ENCODE data around the gene IL1RL1.
"Not testable (repeated sequence)": the region's sequence is repeated elsewhere in the genome, so short reads cannot be mapped to it uniquely, and the experiment has no call there.

IL1RL1 gene

DNA sequence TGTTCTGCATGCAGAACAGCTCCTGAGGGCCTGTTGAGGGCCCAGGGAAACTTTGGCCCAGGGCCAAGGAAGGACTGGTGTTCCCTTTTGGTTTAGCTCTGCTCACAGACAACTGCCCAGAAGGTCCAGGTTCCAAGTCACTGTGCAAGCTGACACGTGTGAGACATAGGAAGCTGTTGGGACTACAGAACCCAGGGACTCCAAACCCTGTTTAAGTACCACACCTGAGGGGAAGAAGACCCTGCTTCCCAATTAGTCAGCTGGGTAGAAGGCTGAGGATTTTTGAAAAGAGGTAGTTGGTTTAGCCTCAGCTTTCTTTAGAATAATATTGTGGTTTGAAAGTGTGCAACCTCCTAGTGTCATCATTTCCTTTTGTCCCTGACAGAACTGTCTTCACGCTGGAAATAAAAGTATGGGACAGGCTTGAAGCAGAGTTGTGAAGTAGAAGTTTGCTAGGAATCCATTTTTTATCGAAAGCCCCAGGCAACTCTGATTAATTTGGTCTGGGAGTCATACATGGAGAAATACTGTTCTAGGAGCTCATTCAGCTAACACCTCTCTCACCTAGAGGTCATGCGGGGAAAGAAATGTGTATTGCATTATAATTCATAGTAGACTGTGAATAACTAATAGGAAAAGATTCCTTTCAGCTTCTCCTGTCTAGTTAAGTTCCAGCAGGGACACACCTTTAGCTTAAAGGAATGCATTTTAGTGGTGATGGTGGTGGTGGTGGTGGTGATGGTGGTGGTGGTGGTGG is 19.9 kb upstream of the IL1RL1 start:
- FAIRE-seq: no peak
- DNase-seq (ENCODE audit: insufficient read length, low spot score): no peak

DNA sequence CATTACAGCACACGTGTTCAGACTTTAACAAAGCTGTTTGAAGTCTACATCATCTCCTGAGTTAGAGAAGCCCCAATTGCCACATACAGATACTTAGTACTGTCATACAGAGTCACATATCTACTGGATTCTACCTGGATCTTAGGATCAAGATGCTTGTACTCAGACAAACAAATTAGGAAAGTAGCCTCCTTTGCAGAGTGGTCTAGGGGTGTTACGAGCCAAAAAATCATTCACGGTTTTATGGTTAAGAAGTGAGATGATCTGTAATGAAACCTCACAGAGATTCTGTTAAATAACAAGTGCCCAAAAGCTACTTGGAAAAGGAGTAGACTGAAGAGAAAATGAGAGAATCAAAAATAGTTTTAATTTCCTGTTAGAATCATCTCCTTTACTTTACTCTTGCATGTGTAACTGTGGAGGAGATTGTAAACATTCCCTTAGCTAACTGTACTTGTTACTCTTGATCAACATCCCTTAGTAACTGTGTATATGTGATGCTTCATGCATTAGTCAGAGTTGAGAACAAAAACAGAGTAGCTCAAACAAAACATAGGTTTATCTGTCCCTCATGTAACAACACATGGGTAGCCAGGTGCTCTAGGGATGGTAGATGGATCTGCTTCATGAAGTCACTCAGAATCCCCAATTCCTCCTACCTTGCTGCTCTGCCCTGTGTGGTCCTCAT is 16.4 kb upstream of the IL1RL1 start:
- no peak for FAIRE-seq
- no peak for DNase-seq (ENCODE audit: insufficient read length, low spot score)

DNA sequence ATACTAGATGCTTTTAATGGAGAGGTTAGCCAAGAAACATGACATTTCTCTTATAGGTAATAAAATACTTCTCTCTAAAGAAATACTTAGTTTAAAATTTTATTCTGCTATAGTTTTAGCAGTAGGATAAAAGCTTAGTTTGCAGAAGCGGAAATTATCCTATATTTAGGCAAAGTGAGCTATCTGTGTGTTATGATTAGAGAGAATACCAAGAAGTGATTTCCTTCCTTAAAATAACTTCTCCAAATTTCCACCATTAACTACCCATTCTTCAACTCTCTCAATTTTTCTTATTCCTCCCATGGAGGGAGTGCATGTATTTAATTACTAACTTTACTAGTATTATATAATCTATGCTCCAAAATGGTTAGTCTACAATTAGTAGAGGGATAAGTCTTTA is 15.8 kb upstream of the IL1RL1 start:
- no peak for FAIRE-seq
- no peak for DNase-seq (ENCODE audit: insufficient read length, low spot score)

DNA sequence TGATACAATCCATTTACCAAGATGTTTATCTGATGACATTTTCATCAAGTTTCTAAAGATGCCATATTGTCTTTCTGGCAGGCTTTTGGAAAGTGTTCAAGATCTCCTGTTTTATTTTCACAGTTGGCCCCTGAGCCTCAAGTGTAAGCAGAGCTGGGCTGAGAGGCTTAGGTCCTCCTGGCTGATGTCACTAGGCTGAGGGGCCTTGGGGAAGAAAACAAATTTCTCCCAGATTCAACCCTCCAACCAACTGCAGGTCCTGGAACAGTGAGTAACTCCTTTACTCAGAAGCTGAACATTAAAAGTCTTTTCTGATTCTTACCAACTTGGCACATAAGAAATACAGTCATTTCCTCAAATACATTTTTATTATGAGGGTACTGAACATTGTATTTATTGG is 14.9 kb upstream of the IL1RL1 start:
- DNase-seq (ENCODE audit: insufficient read length, low spot score) (no peak), FAIRE-seq (no peak)

DNA sequence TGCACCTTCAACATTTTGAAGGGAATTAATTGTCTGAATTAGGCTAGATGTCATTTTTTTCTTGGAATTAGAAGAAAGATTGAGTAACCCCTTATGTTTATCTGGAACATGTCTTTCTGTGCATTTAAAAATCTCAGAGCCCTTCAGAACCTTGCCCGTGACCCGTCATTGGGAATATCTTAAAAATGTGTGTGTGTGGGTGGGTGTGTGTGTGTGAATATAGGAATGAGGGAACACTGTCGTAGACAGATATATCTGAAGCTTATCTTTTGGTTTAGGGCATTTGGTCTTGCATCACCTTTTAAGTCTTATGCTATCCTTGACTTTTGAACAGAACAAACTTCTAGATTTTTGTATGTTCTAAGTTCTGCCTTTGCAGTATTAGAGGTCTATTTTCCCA is 13.5 kb upstream of the IL1RL1 start:
- FAIRE-seq: no peak
- DNase-seq (ENCODE audit: insufficient read length, low spot score): no peak

DNA sequence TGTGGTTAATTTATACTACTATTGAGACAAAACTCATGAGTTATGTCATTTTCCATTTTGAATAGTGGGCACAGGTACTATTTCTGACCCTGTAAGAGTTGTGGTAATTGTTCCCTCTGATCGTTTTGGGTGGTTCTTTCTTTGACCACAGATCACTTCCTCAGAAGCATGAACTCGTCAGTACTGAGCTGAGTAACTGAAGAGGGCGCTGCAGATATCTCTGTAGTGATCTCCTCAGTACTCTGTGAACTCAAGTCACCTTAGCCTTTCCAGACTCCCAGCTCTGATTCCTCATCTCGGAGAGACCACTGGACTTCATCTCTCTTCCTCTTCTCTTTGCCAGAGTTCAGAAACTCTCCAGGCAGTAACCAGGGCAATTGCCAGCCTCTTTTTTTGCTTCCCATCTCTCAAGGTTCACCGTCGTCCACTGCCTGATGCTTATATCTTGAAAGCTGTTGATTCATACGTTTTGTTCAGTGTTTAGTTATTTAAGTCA is 9.4 kb upstream of the IL1RL1 start:
- FAIRE-seq: no peak
- DNase-seq (ENCODE audit: insufficient read length, low spot score): no peak

DNA sequence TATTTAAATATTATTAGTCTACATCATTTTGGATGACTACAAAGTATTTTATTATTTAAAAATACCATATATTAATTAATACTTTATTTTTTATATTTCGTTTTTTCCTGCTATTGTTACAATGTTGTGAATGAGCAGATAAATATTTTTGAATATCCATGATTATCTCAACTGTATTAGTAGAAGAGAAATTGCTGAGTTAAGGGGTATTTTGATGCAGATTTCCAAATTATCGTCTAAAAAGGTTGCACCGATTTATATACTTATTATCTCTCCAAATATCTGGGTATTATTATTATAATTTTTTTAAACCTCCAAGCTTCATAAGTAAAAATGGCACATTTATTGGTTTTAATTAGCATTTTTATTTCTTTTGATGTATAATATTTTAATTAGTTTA is 8.9 kb upstream of the IL1RL1 start:
- DNase-seq (ENCODE audit: insufficient read length, low spot score) (no peak), FAIRE-seq (no peak)

DNA sequence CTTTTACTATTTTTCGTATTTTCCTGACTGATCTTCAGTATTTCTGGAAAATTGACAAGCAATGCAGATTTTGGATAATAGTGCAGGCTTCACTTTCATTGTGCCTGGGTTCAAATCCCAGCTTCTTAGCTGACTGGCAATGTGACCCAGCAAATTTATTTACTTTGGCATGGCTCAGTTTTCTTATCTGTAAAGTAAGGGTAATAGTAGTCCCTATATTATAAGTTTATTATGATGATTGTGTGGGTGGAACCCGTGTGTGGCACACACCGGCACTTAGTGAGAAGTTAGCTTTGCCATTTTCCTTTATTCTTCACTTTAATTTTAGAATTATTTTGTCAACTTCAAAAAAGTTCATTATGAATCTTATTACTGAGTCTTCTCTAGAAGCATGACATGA is 7.8 kb upstream of the IL1RL1 start:
- FAIRE-seq: no peak
- DNase-seq (ENCODE audit: insufficient read length, low spot score): no peak

DNA sequence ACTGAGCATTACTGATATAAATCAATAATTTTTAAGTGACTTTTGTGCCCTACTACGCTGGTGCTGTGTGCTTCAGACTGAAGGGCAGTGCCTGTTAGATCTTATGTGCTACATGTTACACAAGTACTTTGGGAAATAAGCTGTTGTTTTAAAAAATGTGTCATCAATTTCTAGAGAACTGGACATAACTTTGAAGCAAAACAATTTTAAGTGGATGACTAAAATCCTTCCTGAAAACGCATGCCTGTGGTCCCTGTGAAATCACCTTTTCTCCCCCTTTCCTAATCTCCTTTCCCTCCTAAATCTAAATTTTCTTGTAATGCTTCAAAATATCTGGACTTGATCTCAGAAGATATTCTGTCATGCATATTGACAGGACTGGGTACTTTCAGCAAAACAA is 7.1 kb upstream of the IL1RL1 start:
- FAIRE-seq: no peak
- no peak for DNase-seq (ENCODE audit: insufficient read length, low spot score)

DNA sequence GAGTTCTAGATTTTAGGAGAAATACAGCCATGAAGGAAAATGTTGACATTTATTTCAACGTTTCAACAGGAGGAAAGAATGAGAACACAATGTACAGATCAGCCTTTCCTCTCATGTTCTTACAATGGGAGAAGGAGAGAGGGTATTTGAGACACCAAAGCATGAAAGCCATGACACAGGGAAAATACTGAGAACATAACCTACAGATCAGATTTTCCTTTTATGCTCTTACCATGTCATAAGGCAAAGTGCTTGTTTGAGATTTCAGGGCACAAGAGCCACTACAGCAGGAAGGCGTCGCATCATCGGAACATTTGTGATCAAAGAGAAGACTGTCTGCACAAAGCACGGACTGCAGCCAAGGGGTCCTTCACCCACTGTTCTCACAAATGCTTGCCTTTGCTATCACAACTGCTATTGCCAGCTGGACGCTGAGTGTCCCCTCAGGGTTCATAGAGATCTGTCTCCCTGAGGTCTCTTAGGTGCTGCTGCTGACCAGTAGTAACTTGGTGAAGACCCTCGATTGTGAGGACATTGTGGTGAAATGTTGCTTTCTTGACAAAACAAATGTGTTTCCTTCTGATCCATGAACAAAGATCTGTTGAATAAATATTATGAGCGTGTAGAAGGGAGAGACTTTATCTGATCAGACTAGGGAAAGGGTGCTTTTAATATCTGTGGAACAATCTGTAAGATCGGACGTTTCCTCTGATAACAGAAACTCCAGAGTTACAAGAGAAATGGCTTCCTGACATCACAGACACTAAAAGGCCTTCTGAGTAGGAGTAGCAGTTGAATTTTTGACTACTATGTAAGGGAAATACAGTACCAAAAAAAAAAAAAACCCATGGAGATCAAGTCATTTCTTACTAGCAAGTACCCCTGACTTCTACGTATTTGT is 6.4 kb upstream of the IL1RL1 start:
- no peak for FAIRE-seq
- DNase-seq (ENCODE audit: insufficient read length, low spot score): no peak

DNA sequence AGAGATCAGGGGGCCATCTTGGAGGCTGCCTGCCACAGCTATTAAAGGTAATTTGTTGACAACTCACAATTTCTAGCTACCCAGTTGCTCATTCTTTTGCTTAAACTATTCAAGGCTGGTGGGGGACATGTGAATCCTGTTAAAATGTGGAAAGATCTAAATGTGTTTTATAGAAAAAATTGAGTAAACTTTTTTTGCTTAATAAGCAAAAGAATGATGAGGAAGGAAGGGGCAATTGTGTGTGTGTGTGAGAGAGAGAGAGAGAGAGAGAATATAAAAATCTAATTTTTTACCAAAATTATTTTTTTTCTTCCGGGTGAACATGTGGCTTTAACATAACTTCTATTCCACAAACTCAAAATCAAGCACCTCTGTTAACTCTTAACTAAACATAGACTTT is 5.2 kb upstream of the IL1RL1 start:
- no peak for DNase-seq (ENCODE audit: insufficient read length, low spot score)
- no peak for FAIRE-seq

DNA sequence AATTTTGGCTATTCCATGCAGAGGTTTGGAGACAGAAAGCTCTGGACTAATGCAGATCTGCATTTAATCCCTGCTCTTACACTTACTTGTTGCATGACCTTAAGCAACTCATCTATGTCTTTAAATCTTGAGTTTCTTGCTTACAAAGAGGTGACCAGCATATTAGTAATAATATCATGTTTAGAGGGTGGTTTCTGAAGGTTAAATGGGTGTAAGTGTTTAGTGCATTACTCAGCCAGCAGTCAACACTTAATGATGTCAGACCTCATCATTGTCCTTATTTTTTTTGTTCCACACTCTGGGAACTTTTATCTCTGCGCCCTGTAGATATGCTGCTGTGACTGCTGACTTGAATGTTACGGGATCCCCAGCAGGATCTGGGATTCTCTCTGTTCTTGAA is 1.7 kb downstream of the IL1RL1 start:
- no peak for FAIRE-seq
- no peak for DNase-seq (ENCODE audit: insufficient read length, low spot score)

DNA sequence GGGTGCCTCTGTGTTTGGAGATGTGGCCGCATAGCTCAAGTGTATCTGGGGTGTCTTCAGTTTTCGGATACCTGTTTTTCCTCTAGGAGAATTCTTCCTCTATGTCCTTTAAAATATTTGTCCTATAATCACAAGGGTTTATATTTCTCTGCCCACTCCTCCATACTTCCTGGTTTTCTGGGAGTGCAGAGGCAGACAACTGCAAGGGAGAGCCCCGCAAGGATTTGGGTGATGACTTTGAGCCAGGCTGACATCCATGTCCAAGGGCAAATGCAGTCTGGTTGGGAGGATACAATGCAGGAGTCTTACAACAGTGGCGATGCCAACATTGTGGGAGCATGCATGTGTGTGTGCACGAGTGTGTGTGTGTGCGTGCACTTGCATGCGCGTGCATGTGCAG is 2.1 kb downstream of the IL1RL1 start:
- DNase-seq (ENCODE audit: insufficient read length, low spot score) (no peak), FAIRE-seq (no peak)

DNA sequence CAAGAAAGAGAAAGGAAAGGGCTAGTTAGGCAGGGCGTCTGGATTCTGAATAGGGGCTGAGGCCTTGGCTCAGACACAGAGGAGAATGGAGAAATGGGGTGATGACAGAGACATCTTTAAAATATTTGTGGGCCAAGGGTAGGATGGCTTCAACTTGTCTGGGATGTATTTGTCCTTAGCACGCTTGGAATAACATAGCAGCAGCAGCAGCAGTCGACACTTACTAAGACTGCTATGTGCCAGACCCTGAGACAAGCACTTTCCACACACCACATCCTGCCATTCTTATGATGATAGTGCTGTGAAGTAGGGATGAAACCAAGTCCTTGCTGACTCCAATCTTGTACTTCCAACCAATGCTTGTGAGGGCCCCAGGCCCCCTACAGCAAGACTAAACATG is 2.6 kb downstream of the IL1RL1 start:
- FAIRE-seq: no peak
- DNase-seq (ENCODE audit: insufficient read length, low spot score): no peak

DNA sequence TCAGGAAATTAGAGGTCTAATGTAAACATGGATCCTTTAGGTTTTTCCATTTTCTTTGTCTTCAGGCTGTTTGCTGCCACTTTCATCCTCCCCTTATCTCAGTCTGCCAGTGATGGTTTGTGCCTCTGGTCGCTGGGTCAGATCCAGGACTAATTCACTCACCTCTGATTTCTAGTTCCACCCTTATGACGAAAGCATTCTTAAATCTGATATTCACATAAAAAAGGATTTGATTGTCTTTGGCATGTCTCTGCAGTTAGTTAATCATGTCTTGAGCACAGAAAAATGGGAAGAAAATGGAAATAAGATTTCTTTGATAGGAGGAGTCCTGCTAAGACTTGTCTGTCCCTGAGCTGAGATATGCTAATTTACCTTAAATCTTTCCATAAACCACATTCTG is 4.6 kb downstream of the IL1RL1 start:
- DNase-seq (ENCODE audit: insufficient read length, low spot score): no peak
- no peak for FAIRE-seq

DNA sequence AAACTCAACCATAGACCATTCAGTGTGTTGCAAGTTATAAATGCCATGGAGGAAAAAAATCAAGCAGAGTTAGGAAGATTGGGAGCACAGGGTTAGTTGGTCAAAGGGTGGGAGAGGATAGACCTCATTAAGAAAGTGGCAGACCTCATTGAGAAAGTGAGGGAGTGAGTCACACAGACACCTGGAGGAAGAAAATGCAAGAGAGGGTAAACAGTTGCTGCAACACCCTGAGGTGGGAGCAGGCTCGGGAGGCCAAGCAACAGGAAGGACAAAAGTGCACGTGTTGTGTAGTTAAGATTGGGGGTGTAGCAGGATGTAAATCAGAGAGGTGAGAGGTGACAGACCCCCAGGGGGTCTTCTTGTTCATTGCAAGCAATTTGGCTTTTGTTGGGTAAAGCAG is 6.4 kb downstream of the IL1RL1 start:
- no peak for FAIRE-seq
- DNase-seq (ENCODE audit: insufficient read length, low spot score): no peak

DNA sequence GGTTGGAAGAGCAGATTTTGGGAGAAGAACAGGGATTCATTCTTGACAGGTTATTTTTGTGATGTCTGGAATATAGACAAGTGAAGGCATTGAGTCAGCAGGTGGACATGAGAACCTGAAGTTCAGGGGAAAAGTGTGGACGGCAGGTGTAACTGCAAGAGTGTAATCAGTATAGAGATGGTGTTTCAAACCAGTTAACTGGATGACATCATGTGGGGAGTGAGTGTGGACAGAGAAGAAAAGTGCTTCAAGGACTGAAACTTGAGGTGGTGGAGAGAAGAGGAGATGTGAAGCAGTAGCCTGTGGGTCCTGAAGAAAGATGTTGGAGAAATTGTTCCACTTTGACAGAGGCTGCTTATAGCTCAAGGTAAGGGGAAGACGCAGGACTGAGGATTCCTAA is 7.1 kb downstream of the IL1RL1 start:
- no peak for FAIRE-seq
- no peak for DNase-seq (ENCODE audit: insufficient read length, low spot score)

DNA sequence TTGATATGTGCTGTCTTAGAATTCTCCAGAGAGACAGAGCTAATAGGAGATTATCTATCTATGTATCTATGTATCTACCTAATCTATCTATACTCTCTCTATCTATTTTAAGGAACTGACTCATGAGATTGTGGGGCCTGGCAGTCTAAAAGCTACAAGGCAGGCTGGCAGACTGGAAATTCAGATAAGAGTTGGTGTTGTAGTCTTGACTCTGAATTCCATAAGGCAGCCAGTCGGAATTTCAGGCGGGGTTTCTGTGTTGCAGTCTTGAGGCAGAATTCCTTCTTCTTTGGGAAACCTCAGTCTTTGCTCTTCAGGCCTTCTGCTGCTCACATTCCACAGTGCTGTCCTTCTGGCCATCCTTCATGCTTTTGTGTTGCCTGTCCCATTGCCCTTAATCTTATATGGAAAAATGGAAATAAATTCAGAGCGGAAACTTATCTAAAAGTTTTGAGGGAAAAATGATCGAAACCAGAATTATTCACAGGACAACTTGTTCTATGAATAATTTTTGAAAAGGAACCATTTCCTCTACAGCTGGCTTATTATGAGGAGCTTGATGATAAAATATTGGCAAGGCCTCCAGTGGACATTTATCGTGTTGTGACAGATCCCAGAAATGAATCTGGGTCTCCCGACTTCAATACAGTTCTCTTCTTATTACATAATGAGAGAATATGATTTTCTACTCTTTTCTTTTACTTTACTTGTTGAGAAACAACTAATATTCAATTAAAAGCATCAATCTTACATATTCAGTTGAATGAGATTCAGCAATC is 10.8 kb downstream of the IL1RL1 start:
- no peak for FAIRE-seq

DNA sequence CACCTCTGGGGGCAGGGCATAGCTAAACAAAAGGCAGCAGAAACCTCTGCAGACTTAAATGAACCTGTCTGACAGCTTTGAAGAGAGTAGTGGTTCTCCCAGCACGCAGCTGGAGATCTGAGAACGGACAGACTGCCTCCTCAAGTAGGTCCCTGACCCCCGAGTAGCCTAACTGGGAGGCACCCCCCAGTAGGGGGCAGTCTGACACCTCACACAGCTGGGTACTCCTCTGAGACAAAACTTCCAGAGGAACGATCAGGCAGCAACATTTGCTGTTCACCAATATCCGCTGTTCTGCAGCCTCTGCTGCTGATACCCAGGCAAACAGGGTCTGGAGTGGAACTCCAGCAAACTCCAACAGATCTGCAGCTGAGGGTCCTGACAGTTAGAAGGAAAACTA is 13.6 kb downstream of the IL1RL1 start:
- DNase-seq (ENCODE audit: insufficient read length, low spot score); FAIRE-seq: not testable (repeated sequence)

More for the DNA sequence above, 10.8 kb downstream of the IL1RL1 start:
- no peak for DNase-seq (ENCODE audit: insufficient read length, low spot score)

DNA sequence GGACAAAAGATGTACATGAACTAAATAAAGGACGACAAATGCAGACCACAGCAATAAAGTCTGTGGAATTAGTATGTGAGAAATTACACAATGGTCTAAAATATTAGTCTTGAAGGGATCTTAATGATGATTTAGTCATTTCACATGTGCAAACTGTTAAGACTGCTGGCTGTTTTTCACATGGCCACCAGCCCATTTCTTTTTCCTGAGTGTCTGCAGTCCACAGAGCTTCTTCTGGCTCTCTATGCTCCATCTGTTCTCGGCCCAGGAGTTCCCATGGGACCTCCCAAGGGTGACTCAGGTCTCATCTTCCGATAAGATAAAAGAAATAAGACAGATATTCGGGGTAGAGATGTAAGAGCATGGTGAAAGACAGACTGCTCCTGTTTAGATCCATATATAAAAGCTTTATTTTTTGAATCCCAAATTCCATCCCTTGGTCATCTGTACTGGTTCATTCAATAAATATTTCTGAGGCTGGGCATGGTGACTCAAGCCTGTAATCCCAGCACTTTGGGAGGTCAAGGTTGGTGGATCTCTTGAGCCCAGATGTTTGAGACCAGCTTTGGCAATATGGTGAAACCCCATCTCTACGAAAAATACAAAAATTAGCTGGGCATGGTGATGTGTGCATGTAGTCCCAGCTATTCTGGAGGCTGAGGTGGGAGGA is 20.1 kb downstream of the IL1RL1 start:
- no peak for FAIRE-seq
- DNase-seq (ENCODE audit: insufficient read length, low spot score): no peak
